GM19452 (cell line): ENCODE results near the gene VPS33A.

Experiments used
- ATAC-seq: cut with Tn5 transposase; IDR thresholded peaks from one replicate; pipeline ENCODE4 v1.9.1; 2021; ENCODE audit not compliant: unreplicated experiment

Gene VPS33A

DNA sequence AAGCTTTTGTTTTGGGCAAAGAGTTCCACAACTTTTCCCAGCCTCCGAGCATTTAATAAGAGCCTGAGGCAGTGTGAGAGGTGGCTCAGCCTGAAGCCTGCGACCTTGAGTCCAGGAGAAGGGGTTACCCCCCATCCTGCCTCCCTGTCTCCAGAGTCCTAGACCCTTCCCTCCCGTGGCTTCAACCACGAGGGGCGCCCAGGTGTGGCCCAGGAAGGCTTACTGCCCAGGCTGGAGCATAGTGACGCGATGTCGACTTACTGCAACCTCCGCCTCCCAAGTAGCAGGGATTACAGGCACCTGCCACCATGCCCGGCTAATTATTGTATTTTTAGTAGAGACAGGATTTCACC lies 82.7 kb downstream of the VPS33A start:
- no peak for ATAC-seq

GRCh38 chr12:122182887-122183587 lies 83.3 kb downstream of the VPS33A start, which contains the start of gene LRRC43:
TSS of gene LRRC43 (plus strand) at chr12:122183123. CDS start at chr12:122183145, 22 bp downstream.
- ATAC-seq, result no peak
